ENCODE results near the gene RAPGEF1. TPM values are rescaled to one million over a fixed set of nuclear protein-coding genes. Genes with fewer than 3 reads are reported as not detected.
"Not testable (repeated sequence)": the region's sequence is repeated elsewhere in the genome, so short reads cannot be mapped to it uniquely, and the experiment has no call there.

The RAPGEF1 gene
- total RNA-seq, 1 experiment from 2014 or later: 19.0 TPM

GRCh38 chr9:131674425-131675421 lies 65.2 kb downstream of the RAPGEF1 start:
- Histone ChIP-seq H3K4me3 (no peak overlapping the region), H3K27me3 (no peaks in the 10 kb centered on the region), H3K36me3 (no peaks in the 10 kb centered on the region), H3K9me3 (no peaks in the 10 kb centered on the region)
- DNase-seq: no peak

- no peak for DNase-seq
- Histone ChIP-seq H3K36me3 (no peaks in the 10 kb centered on the region), H3K27me3 (no peaks in the 10 kb centered on the region), H3K4me3 (no peak overlapping the region), H3K9me3 (no peaks in the 10 kb centered on the region)
These were observed 66.3 kb downstream of the RAPGEF1 start for GRCh38 chr9:131673531-131673930.

- Histone ChIP-seq H3K4me3 (no peak overlapping the region), H3K9me3 (no peaks in the 10 kb centered on the region), H3K36me3 (no peaks in the 10 kb centered on the region), H3K27me3 (no peaks in the 10 kb centered on the region)
- DNase-seq: no peak
These were observed 66.8 kb downstream of the RAPGEF1 start for GRCh38 chr9:131673068-131673467.

DNA sequence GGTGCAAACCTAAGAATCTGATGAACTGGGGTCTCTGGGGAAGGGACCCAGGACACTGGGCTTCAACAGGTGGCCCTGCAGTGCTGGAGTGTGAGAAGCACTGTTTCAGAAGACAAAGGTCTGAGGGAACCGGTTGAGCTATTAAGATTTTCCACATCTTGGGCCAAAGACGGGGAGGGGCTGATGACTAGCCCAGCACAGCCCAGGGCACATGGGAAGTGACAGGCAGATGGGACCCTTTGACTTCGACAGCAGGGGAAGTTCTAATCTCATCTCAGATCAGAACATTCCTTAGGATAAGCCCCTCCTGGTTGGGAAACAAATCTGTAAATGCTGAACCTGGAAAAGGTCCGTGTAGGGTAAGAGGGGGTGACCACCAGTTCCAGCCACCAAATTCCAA lies 67.4 kb downstream of the RAPGEF1 start:
- Histone ChIP-seq H3K9me3 (no peaks in the 10 kb centered on the region), H3K27me3 (no peaks in the 10 kb centered on the region), H3K36me3 (no peaks in the 10 kb centered on the region), H3K4me3 (no peak overlapping the region)
- DNase-seq: no peak

DNA sequence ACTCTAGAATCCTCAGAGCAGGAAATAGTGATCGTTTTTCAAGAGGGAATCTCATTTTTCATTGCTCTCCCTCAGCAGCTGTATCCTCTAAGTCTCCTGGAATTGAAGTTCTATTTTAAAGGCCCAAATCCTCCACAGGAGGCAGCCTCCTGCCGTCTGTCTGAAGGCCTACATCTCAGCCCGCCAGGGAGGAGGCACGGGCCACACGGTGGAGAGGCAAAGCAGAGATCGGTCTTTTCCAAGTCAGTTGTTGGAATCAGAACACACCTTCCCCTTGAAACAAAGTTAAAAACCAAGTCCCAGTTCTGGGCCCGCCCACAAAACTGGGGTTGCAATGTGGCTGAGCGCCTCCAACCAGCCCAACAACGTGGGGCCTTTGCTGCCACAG lies 68.7 kb downstream of the RAPGEF1 start:
- no peak for DNase-seq
- H3K36me3 ChIP-seq: no peaks in the 10 kb centered on the region
- no peaks in the 10 kb centered on the region for H3K9me3 ChIP-seq
- H3K27me3 ChIP-seq: no peaks in the 10 kb centered on the region
- H3K4me3 ChIP-seq: no peak overlapping the region

DNA sequence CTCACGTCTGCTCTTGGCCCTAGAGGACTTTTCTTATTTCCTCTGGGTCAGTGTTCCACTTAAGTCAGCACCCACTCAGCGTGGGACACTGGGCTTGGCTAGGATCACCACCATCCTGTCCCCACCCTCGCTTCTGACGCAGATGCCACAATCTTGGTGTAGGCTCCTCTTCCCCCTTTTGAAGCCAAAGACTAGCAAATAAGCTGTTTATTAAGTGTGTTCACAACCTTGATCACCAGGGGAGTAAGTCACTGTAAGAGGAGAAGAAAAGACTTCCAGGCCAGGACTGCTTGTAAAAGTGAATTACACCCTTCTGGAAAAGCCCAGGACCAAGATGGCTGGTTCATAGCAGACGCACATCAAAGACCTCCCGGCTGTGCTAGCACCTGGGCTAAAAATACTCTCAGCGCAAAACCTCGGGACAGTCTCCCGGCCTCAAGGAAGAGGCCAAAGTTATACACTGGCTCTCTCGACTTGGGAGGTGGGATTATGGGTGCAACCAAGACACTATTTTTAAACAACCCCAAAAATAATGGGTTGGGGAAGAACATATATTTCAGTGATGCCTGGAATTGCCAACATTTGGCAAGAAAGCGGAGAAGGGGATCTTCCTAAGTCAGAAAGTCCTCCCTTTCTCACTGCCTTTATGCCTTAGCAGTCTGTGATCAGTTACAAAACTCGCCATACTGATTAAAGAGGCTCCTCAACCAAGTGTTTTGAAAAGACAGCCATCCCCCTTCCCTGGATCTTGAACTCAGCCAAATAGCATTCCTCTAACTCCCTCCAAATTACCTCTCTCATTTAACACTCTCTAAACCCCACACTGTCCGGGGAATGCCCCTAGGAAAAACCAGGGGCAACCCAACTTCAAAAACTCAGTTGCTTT lies 69.4 kb downstream of the RAPGEF1 start:
- Histone ChIP-seq H3K36me3 (no peaks in the 10 kb centered on the region; the same call in 1 of the 2 replicates), H3K27me3 (no peaks in the 10 kb centered on the region), H3K9me3 (no peaks in the 10 kb centered on the region), H3K4me3 (no peak overlapping the region)
- no peak for DNase-seq

- H3K36me3 ChIP-seq: no peaks in the 10 kb centered on the region; the same call in 1 of the 2 replicates
- no peak overlapping the region for H3K4me3 ChIP-seq
- no peaks in the 10 kb centered on the region for H3K9me3 ChIP-seq
These were observed 70.4 kb downstream of the RAPGEF1 start for GRCh38 chr9:131669269-131670157.

GRCh38 chr9:131668439-131669268 lies 71.2 kb downstream of the RAPGEF1 start:
- Histone ChIP-seq H3K9me3 (no peaks in the 10 kb centered on the region), H3K27me3 (no peaks in the 10 kb centered on the region), H3K36me3 (no peaks in the 10 kb centered on the region; the same call in 1 of the 2 replicates), H3K4me3 (no peak overlapping the region)
- DNase-seq: peak; percentile 50

More at GRCh38 chr9:131669269-131670157, 70.4 kb downstream of the RAPGEF1 start:
- no peak for DNase-seq
- H3K27me3 ChIP-seq: no peaks in the 10 kb centered on the region

DNA sequence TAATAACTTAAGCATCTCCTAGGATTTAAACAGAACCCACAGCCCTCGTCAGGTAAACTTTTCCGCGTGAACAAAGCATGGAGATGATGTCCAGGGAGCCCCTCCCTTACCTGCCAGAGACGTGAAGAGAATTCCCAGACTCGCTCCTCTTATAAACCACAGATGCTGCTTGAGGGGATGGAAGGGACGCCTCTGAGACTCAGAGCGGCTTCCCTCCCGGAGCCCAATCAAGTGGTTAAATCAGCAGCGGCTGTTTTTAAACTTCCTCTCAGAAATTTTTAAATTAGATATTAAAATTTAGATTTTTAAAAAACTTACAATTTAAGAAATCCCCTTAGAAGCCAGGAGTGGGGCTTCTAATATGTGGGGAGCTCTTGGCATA lies 71.8 kb downstream of the RAPGEF1 start:
- H3K4me3 ChIP-seq: no peak overlapping the region
- no peaks in the 10 kb centered on the region for H3K9me3 ChIP-seq
- no peaks in the 10 kb centered on the region; the same call in 1 of the 2 replicates for H3K36me3 ChIP-seq
- no peaks in the 10 kb centered on the region for H3K27me3 ChIP-seq
- no peak for DNase-seq

GRCh38 chr9:131667576-131667975 lies 72.3 kb downstream of the RAPGEF1 start:
- Histone ChIP-seq H3K27me3 (no peaks in the 10 kb centered on the region), H3K36me3 (no peaks in the 10 kb centered on the region; the same call in 1 of the 2 replicates), H3K9me3 (no peaks in the 10 kb centered on the region), H3K4me3 (no peak overlapping the region)
- no peak for DNase-seq

- no peaks in the 10 kb centered on the region for H3K27me3 ChIP-seq
- DNase-seq: no peak
- H3K4me3 ChIP-seq: no peak overlapping the region
- H3K9me3 ChIP-seq: no peaks in the 10 kb centered on the region
- H3K36me3 ChIP-seq: no peaks in the 10 kb centered on the region; the same call in 1 of the 2 replicates
These were observed 73.1 kb downstream of the RAPGEF1 start for GRCh38 chr9:131666774-131667173.

DNA sequence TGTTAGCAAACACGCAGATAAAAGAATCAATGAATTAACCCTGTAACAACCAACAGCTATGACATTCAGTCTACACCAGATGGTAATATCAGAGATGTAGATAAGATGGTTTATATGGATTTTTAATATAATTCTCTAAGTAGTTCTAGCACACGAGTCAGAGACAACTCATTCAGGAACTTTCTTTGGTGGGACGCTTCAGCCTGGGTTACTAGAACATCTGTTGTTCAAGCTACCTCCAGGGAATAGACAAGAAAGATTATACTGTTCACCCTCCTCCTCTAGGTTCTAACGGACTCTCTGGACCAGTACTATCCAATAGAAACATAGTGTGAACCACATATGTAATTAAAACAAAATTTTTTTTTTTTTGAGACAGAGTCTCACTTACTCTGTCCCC lies 73.8 kb downstream of the RAPGEF1 start:
- no peaks in the 10 kb centered on the region for H3K27me3 ChIP-seq
- no peak for DNase-seq
- H3K9me3 ChIP-seq: no peaks in the 10 kb centered on the region
- H3K4me3 ChIP-seq: no peak overlapping the region
- H3K36me3 ChIP-seq: no peaks in the 10 kb centered on the region; the same call in 1 of the 2 replicates

DNA sequence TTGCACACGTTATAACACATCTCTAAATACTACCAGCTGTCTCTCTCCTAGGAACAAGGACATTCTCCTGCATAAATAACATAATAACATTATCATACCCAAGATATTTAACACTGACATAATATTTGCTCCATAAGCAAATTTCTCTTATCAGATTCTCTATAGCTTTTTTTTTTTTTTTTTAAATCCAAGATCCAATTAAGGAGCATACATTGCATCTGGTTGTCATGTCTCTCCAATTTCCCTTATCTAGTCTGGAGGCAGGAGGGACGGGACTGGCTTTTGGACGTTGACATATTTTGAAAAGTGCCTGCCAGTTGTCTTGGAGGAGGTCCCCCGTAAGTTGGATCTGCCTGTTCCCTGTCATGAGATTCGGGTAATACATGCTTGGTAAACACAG lies 76.6 kb downstream of the RAPGEF1 start:
- no peak for DNase-seq

DNA sequence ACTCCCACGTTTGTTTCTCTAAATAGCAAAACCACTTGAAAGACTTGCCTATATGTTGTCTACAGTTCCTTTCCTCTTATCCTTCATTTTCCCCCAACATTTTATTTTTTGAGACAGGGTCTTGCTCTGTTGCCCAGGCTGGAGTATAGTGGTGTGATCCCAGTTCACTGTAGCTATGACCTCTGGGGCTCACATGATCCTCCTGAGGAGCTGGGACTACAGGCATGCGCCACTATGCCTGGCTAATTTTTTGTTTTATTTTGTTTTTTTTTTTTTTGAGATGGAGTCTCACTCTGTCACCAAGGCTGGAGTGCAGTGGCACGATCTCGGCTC lies 77.6 kb downstream of the RAPGEF1 start:
- not testable (repeated sequence) for DNase-seq, H3K36me3 ChIP-seq, H3K9me3 ChIP-seq, H3K4me3 ChIP-seq, H3K27me3 ChIP-seq

More for the DNA sequence above, 76.6 kb downstream of the RAPGEF1 start:
- Histone ChIP-seq H3K27me3 (no peaks in the 10 kb centered on the region), H3K4me3 (no peak overlapping the region), H3K9me3 (no peaks in the 10 kb centered on the region), H3K36me3 (no peaks in the 10 kb centered on the region; the same call in 1 of the 2 replicates)

- H3K4me3 ChIP-seq: no peak overlapping the region
- H3K27me3 ChIP-seq: no peaks in the 10 kb centered on the region
- no peak for DNase-seq
- no peaks in the 10 kb centered on the region for H3K9me3 ChIP-seq
- H3K36me3 ChIP-seq: no peaks in the 10 kb centered on the region; the same call in 1 of the 2 replicates
These were observed 78.1 kb downstream of the RAPGEF1 start for GRCh38 chr9:131661568-131662288.

Data from MG63 (cell line).